Endothelial cell of umbilical vein (primary cell): ENCODE measurements around the gene DTD1. TPM values are rescaled to one million over a fixed set of nuclear protein-coding genes. Genes with fewer than 3 reads are reported as not detected.

Experiments used
- BruUV-seq: library from RNA; stranded (reverse); fragments of 400-500 nt; replicated peaks from 2 replicates; lab custom pipeline; 2021; lab: Mats Ljungman, UMichigan
- CTCF ChIA-PET: fragments of 300-600, 350-600 bp; sonication (Branson Sonifier 250); formaldehyde crosslinking; loops from one replicate; lab custom pipeline; 2021; ENCODE audit warnings: antibody characterized with exemption, inconsistent platforms; lab: Charles Lee
- POLR2A ChIA-PET: fragments of 300-600, 350-600 bp; sonication (Branson Sonifier 250); formaldehyde crosslinking; loops from one replicate; lab custom pipeline; 2021; ENCODE audit warnings: antibody characterized with exemption, inconsistent platforms; lab: Charles Lee
- DNase-seq: peaks from one replicate; pipeline ENCODE4 v3.0.0-alpha.2; 2011; ENCODE audit warnings: low read depth, low spot score
- FAIRE-seq: peaks from 2 replicates; lab custom pipeline; 2011; peaks lifted over from hg19 to GRCh38; lab: Jason Lieb, UNC
- H2AFZ ChIP-seq: 2 replicates; pipeline ENCODE4 v1.6.0; 2012; ENCODE audit warnings: low read depth, low read length, control low read depth, inconsistent platforms
- H3K27ac ChIP-seq: 2 replicates; pipeline ENCODE4 v1.5.1; 2011; ENCODE audit warnings: low read depth, mild to moderate bottlenecking, control low read depth, low read length, moderate library complexity; ENCODE audit not compliant: insufficient read depth
- H3K27me3 ChIP-seq, 2 experiments: 2 replicates each; pipeline versions ENCODE4 v1.6.0 to v1.6.1; 2011; ENCODE audit warnings: low read length in 2 of 2, mixed read lengths in 1 of 2; ENCODE audit not compliant: control insufficient read depth in 2 of 2, insufficient read depth in 2 of 2
- H3K36me3 ChIP-seq, 2 experiments: 2 replicates in 1 of 2; 3 replicates in 1 of 2; pipeline ENCODE4 v1.5.1; 2011; ENCODE audit warnings: low read length in 2 of 2, mild to moderate bottlenecking in 1 of 2, moderate library complexity in 1 of 2; ENCODE audit not compliant: control insufficient read depth in 2 of 2, insufficient read depth in 2 of 2; ENCODE audit errors: extremely low read depth in 1 of 2
- H3K4me1 ChIP-seq: 3 replicates; pipeline ENCODE4 v1.5.1; 2011; ENCODE audit warnings: mild to moderate bottlenecking, low read length; ENCODE audit not compliant: control insufficient read depth, insufficient read depth; ENCODE audit errors: extremely low read depth
- H3K4me2 ChIP-seq: 2 replicates; pipeline ENCODE4 v1.6.1; 2011; ENCODE audit warnings: low read length, control low read depth, mixed read lengths; ENCODE audit not compliant: insufficient read depth
- H3K4me3 ChIP-seq, 3 experiments: fragments of 200-600 bp in 1 of 3; sonication (generic), shearing (Covaris generic) in 1 of 3; replicated peaks in 1 of 3; 2 replicates each; pipeline ENCODE4 v1.5.1; 2011 to 2016; ENCODE audit warnings: control low read depth in 3 of 3, low read length in 3 of 3, mild to moderate bottlenecking in 2 of 3, inconsistent platforms in 1 of 3, low read depth in 1 of 3, moderate library complexity in 1 of 3; ENCODE audit not compliant: insufficient read depth in 1 of 3
- H3K79me2 ChIP-seq: 2 replicates; pipeline ENCODE4 v1.6.0; 2012; ENCODE audit warnings: low read length, inconsistent platforms; ENCODE audit not compliant: control insufficient read depth, insufficient read depth
- H3K9ac ChIP-seq: replicated peaks from 2 replicates; pipeline ENCODE3; 2011; ENCODE audit warnings: low read length, control low read depth; ENCODE audit not compliant: insufficient read depth; ENCODE audit errors: extremely low read depth
- H3K9me1 ChIP-seq: replicated peaks from 3 replicates; pipeline ENCODE4 v1.6.0; 2011; ENCODE audit warnings: mild to moderate bottlenecking, low read length; ENCODE audit not compliant: control insufficient read depth, insufficient read depth; ENCODE audit errors: extremely low read depth
- H3K9me3 ChIP-seq: replicated peaks from 2 replicates; pipeline ENCODE4 v1.5.1; 2012; ENCODE audit warnings: low read length, inconsistent platforms; ENCODE audit not compliant: control insufficient read depth, insufficient read depth
- H4K20me1 ChIP-seq: replicated peaks from 2 replicates; pipeline ENCODE3; 2011; ENCODE audit warnings: mild to moderate bottlenecking, low read length; ENCODE audit not compliant: control insufficient read depth, insufficient read depth; ENCODE audit errors: extremely low read depth
- EZH2 ChIP-seq: IDR thresholded peaks from 2 replicates; pipeline ENCODE4 v1.6.1; 2012; ENCODE audit warnings: borderline replicate concordance, low read depth, mild to moderate bottlenecking, moderate library complexity, low read length, inconsistent platforms; ENCODE audit not compliant: severe bottlenecking
- FOS ChIP-seq: IDR thresholded peaks from 2 replicates; pipeline ENCODE4 v1.6.1; 2011; ENCODE audit warnings: mild to moderate bottlenecking, low read length, moderate library complexity, borderline replicate concordance; ENCODE audit not compliant: insufficient read depth
- GATA2 ChIP-seq: IDR thresholded peaks from 2 replicates; pipeline ENCODE4 v1.7.0; 2011; ENCODE audit warnings: low read depth, mild to moderate bottlenecking, moderate library complexity, mixed read lengths, low read length; ENCODE audit not compliant: insufficient read length, insufficient read depth
- JUN ChIP-seq: IDR thresholded peaks from 2 replicates; pipeline ENCODE4 v1.6.1; 2011; ENCODE audit warnings: borderline replicate concordance, low read depth; ENCODE audit not compliant: insufficient read length, insufficient read depth
- MYC ChIP-seq: IDR thresholded peaks from one replicate; pipeline ENCODE4 v1.6.1; 2011; ENCODE audit warnings: mild to moderate bottlenecking, low read depth, low read length
- POLR2A ChIP-seq: IDR thresholded peaks from 2 replicates; pipeline ENCODE4 v1.6.1; 2012; ENCODE audit warnings: low read depth, mild to moderate bottlenecking, control low read depth, low read length
- POLR2AphosphoS5 ChIP-seq: IDR thresholded peaks from 2 replicates; pipeline ENCODE4 v1.6.1; 2012; ENCODE audit warnings: low read depth, mild to moderate bottlenecking, control low read depth, low read length, moderate library complexity; ENCODE audit not compliant: insufficient read depth
- dilution Hi-C: fragments of 300-500 bp; cut with MboI; formaldehyde crosslinking; loops from one replicate; pipeline ENCODE4 v1.15.0; 2019; ENCODE audit warnings: low sequenced_read_pairs; ENCODE audit not compliant: extremely low pct_ligation_motif_present
- intact Hi-C: fragments of 100-400 bp; cut with micrococcal nuclease; formaldehyde crosslinking; loops from one replicate; pipeline ENCODE4 v1.10.0; 2022
- polyA plus RNA-seq, 4 experiments: library from polyadenylated mRNA; depleted of rRNA in 3 of 4; stranded (reverse) in 3 of 4; unstranded in 1 of 4; fragments of >200 nt; gene quantifications; 2 replicates each; pipeline versions ENCODE4 v1.2.1 to v1.2.3, GENCODE V29; 2011 to 2012; ENCODE audit warnings: missing spikeins in 1 of 4
- total RNA-seq: library from RNA; stranded (reverse); gene quantifications from 2 replicates; pipeline ENCODE4 v1.2.3, GENCODE V29; 2021
- TF ChIP-seq, protein P1 (sequence below), 2 donors: IDR thresholded peaks; 1 replicate in 1 of 2; 2 replicates in 1 of 2; pipeline ENCODE4 v1.5.1; 2011; ENCODE audit warnings: low read length in 2 of 2, mild to moderate bottlenecking in 2 of 2, moderate library complexity in 2 of 2, control low read depth in 1 of 2, inconsistent platforms in 1 of 2, low read depth in 1 of 2; ENCODE audit not compliant: insufficient read depth in 1 of 2; ENCODE audit errors: extremely low read depth in 1 of 2
- TF ChIP-seq, protein P2 (sequence below): IDR thresholded peaks from 2 replicates; pipeline ENCODE4 v1.6.1; 2011; ENCODE audit not compliant: insufficient read depth, insufficient read length

Gene DTD1
- total and polyA plus RNA-seq, 2 donors (not counting 3 experiments of a cell fraction or from before 2014, with no cell fraction given): 48.2 to 50.8 TPM

DNA sequence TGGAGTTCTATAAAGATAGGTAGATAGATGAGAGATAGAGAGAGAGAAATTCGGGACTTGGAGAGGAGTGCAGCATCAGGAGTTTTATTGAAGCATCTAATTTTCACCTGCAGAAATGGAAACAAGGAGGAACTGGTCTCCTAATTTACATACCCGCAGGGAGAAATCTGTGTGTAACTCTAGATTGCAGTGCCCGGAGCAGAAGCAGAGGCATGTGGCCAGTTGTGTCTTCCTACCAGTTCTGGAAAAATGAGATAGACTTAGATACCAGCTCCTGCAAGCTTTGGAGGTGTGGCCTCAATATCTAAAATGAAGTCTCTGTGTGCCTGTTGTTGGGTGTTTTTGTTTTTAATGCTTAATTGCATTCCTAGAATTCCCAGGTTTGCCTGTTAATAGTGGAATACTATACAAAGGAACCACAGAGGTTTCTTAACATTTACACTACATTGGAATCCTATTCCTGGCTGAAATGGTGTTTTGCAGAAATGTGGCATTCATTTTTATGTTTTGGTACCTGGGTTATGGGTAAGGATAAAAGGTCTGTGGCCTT lies 57.4 kb downstream of the DTD1 start:
- Histone ChIP-seq H3K27ac (no peak overlapping the region), H2AFZ (no peak overlapping the region), H3K27me3 (no peaks in the 10 kb centered on the region), H3K9ac (no peak overlapping the region), H3K4me1 (no peaks in the 10 kb centered on the region), H3K9me3 (no peaks in the 10 kb centered on the region), H3K9me1 (no peaks in the 10 kb centered on the region), H3K79me2 (no peaks in the 10 kb centered on the region), H4K20me1 (no peaks in the 10 kb centered on the region), H3K4me2 (no peak overlapping the region), H3K36me3 (no peaks in the 10 kb centered on the region), H3K4me3 (no peak overlapping the region)
- POLR2A ChIA-PET: no interaction called here
- dilution Hi-C loops (no loop called here), intact Hi-C loops (no loop called here)
- DNase-seq (no peak), FAIRE-seq (no peak)
- TF ChIP-seq MYC (no peak), JUN (no peak), POLR2A (no peak), POLR2AphosphoS5 (no peak), FOS (no peak), GATA2 (no peak), EZH2 (no peak)
- TF ChIP-seq, protein P1, sequence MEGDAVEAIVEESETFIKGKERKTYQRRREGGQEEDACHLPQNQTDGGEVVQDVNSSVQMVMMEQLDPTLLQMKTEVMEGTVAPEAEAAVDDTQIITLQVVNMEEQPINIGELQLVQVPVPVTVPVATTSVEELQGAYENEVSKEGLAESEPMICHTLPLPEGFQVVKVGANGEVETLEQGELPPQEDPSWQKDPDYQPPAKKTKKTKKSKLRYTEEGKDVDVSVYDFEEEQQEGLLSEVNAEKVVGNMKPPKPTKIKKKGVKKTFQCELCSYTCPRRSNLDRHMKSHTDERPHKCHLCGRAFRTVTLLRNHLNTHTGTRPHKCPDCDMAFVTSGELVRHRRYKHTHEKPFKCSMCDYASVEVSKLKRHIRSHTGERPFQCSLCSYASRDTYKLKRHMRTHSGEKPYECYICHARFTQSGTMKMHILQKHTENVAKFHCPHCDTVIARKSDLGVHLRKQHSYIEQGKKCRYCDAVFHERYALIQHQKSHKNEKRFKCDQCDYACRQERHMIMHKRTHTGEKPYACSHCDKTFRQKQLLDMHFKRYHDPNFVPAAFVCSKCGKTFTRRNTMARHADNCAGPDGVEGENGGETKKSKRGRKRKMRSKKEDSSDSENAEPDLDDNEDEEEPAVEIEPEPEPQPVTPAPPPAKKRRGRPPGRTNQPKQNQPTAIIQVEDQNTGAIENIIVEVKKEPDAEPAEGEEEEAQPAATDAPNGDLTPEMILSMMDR (IDR thresholded peaks at IDR 0.05; ENCODE audit: extremely low read depth in 1 of 2, insufficient read depth in 1 of 2, low read depth in 1 of 2, low read length in 2 of 2): no peak
- TF ChIP-seq, protein P2, sequence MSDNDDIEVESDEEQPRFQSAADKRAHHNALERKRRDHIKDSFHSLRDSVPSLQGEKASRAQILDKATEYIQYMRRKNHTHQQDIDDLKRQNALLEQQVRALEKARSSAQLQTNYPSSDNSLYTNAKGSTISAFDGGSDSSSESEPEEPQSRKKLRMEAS: no peak
- CTCF ChIA-PET: no interaction called here
- BruUV-seq: no TSS peak
